NB4 (cell line): ENCODE results near the gene MRPL18.

Experiments
- POLR2A ChIP-seq: IDR thresholded peaks from 2 replicates; pipeline ENCODE4 v1.6.1; 2011; ENCODE audit warnings: mild to moderate bottlenecking; ENCODE audit not compliant: insufficient read length; ENCODE audit errors: extremely low read depth
- TF ChIP-seq, protein P1 (sequence below): IDR thresholded peaks from one replicate; pipeline ENCODE4 v1.5.1; 2012; ENCODE audit warnings: low read depth, low read length

GRCh38 chr6:159831373-159831679 is 41.1 kb downstream of the MRPL18 start:
- TF ChIP-seq, protein P1, sequence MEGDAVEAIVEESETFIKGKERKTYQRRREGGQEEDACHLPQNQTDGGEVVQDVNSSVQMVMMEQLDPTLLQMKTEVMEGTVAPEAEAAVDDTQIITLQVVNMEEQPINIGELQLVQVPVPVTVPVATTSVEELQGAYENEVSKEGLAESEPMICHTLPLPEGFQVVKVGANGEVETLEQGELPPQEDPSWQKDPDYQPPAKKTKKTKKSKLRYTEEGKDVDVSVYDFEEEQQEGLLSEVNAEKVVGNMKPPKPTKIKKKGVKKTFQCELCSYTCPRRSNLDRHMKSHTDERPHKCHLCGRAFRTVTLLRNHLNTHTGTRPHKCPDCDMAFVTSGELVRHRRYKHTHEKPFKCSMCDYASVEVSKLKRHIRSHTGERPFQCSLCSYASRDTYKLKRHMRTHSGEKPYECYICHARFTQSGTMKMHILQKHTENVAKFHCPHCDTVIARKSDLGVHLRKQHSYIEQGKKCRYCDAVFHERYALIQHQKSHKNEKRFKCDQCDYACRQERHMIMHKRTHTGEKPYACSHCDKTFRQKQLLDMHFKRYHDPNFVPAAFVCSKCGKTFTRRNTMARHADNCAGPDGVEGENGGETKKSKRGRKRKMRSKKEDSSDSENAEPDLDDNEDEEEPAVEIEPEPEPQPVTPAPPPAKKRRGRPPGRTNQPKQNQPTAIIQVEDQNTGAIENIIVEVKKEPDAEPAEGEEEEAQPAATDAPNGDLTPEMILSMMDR: no peak
- TF ChIP-seq POLR2A: no peak
